Prostate gland (tissue), 2 donors: ENCODE results near the gene AMPH. TPM values are rescaled to one million over a fixed set of nuclear protein-coding genes. Genes with fewer than 3 reads are reported as not detected.
"Not testable (repeated sequence)": the region's sequence is repeated elsewhere in the genome, so short reads cannot be mapped to it uniquely, and the experiment has no call there.

Experiments
- DNase-seq: peaks from one replicate; pipeline ENCODE4 v3.0.0-alpha.2; 2019; ENCODE audit warnings: low spot score
- H3K27ac ChIP-seq, 2 donors: fragments of 200-600 bp; sonication (generic); 2 replicates each; pipeline ENCODE4 v1.5.1; 2017 to 2019
- H3K27me3 ChIP-seq: fragments of 200-600 bp; sonication (generic); replicated peaks from 2 replicates; pipeline ENCODE4 v1.5.1; 2019; ENCODE audit not compliant: insufficient read depth
- H3K36me3 ChIP-seq, 2 donors: fragments of 200-600 bp; sonication (generic); 1 replicate in 1 of 2; 2 replicates in 1 of 2; pipeline versions ENCODE4 v1.5.1 to v1.8.1; 2017 to 2019
- H3K4me1 ChIP-seq: fragments of 200-600 bp; sonication (generic); replicated peaks from 2 replicates; pipeline ENCODE4 v1.5.1; 2019
- H3K4me3 ChIP-seq, 2 donors: fragments of 200-600 bp; sonication (generic); 2 replicates each; pipeline ENCODE4 v1.5.1; 2017 to 2019
- H3K9me3 ChIP-seq: fragments of 200-600 bp; sonication (generic); 2 replicates; pipeline ENCODE4 v1.5.1; 2017
- CTCF ChIP-seq, 4 experiments: fragments of 200-600 bp in 2 of 4; fragments of 450-650 bp in 2 of 4; sonication (generic) in 2 of 4; IDR thresholded peaks; 1 replicate in 3 of 4; 2 replicates in 1 of 4; pipeline ENCODE4 v1.5.1; 2016 to 2019; ENCODE audit warnings: antibody characterized with exemption in 4 of 4, mild to moderate bottlenecking in 2 of 4, moderate library complexity in 2 of 4
- POLR2A ChIP-seq: fragments of 450-650 bp; IDR thresholded peaks from one replicate; pipeline ENCODE4 v1.6.1; 2016; ENCODE audit warnings: antibody characterized with exemption, mild to moderate bottlenecking
- POLR2AphosphoS5 ChIP-seq: sonication (generic); formaldehyde crosslinking; IDR thresholded peaks from one replicate; pipeline ENCODE4 v1.6.1; 2017; ENCODE audit warnings: antibody characterized with exemption
- WGBS: methylation state at CpG from one replicate; pipeline ENCODE4 v1.1.5; 2018; 5-methylcytosine and 5-hydroxymethylcytosine counted together
- intact Hi-C: fragments of 100-400 bp; cut with DNase I; formaldehyde crosslinking; loops from one replicate; pipeline ENCODE4 v1.14.2; 2022
- total RNA-seq, 2 donors: library from RNA; depleted of rRNA; stranded (reverse); fragments of >200 nt; gene quantifications; one replicate each; pipeline ENCODE4 v1.1.0, GENCODE V29; 2016

AMPH gene
- total RNA-seq, 2 donors from 2014 or later = 5.9 TPM; not detected in 1

- Histone ChIP-seq H3K4me3 (no peak overlapping the region), H3K9me3 (no peaks in the 10 kb centered on the region), H3K36me3 (no peaks in the 10 kb centered on the region), H3K4me1 (no peaks in the 10 kb centered on the region), H3K27ac (no peak overlapping the region), H3K27me3 (no peaks in the 10 kb centered on the region)
- DNase-seq = no peak
- TF ChIP-seq POLR2A (no peak), CTCF (IDR thresholded peaks at IDR 0.05) (no peak)
- 40% methylated on average over 1 of the region's 1 CpG for WGBS
- intact Hi-C loops = no loop called here
Measured at GRCh38 chr7:38360776-38361175, 270.4 kb downstream of the AMPH start.

- WGBS = 58% methylated on average over 5 of the region's 5 CpGs
- H3K4me1 ChIP-seq, H3K4me3 ChIP-seq, H3K27me3 ChIP-seq, DNase-seq, H3K36me3 ChIP-seq, H3K9me3 ChIP-seq, intact Hi-C loops, H3K27ac ChIP-seq: not testable (repeated sequence)
- peak in 1 of 4 experiments; percentile 55 for TF ChIP-seq CTCF (IDR thresholded peaks at IDR 0.05)
Measured at GRCh38 chr7:38359071-38359601, 272.0 kb downstream of the AMPH start.

DNA sequence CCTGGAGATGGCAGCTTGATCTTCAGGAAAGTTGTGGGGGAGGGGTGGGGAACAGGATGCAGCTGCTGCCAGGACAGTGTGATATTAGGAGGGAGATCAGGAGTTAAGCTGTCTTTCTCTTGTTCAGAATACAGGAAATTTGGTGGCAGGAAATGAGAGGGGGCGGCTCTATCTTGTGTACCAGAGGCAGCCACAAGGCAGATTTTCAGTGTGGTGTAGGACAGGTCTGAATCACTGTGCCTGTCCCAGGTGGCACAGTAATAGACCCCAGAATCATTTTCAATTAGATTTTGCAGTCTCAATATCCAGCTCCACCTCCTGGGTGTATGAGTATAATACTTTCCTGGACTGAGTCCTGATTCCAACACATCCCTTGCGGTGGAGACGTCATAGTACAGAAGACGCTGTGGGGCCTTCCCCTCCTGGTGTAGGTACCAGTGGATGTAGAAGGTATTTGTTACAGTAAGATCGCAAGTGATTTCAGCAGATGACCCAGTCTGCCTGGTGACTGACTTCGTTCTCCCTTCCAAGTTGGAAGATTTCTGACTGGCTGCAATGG, 272.8 kb downstream of the AMPH start:
- H3K4me1 ChIP-seq, H3K27ac ChIP-seq, H3K36me3 ChIP-seq, H3K27me3 ChIP-seq, H3K9me3 ChIP-seq, intact Hi-C loops, DNase-seq, H3K4me3 ChIP-seq: not testable (repeated sequence)
- WGBS = 84% methylated on average over 6 of the region's 6 CpGs

DNA sequence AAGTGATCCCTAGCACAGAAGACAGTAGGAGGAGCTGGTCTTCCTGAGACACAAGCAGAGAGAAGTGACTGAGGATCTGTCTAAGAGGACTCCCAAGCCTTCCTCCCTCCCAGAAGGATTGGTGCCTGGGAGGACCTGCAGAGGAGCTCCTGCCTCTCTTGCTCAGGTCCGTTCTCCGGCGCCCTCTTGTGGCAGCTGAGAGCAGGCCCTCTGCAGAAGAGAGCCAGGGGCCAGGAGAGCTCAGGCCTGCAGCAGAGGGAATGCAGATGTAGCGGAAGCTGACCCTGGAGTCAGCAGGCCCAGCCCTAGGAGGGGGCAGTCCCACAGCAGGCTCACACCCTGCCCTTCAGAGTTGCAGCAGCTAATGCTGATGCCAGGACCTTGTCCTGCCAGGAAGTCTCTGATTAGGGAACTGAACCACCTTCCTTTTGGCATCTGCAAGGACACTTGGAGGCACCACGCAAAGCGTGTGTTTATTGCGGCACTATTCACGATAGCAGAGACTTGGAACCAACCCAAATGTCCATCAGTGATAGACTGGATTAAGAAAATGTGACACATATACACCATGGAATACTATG, 276.8 kb downstream of the AMPH start:
- H3K36me3 ChIP-seq, H3K4me3 ChIP-seq, DNase-seq, H3K27ac ChIP-seq, intact Hi-C loops, H3K4me1 ChIP-seq, H3K27me3 ChIP-seq, H3K9me3 ChIP-seq: not testable (repeated sequence)
- 65% methylated on average over 8 of the region's 8 CpGs for WGBS
- peak in 3 of 4 experiments; percentile 15 to 41 (median 34) for TF ChIP-seq CTCF (IDR thresholded peaks at IDR 0.05)

DNA sequence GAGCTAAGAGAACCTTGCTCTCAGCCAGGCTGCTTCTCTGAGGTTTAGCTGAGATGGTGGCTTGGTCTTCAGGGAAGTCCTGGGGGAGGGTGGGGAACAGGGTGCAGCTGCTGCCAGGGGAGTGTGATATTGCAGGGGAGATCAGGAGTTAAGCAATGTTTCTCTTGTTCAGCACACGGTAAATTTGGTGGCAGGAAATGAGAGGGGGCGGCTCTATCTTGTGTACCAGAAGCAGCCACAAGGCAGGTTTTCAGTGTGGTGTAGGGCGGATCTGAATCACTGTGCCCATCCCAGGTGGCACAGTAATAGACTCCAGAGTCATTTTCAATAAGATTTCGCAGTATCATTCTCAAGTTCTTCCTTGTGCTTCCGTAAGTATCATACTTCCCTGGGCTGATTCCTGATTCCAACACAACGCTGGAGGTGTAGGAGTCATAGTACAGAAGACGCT, 277.7 kb downstream of the AMPH start:
- 74% methylated on average over 7 of the region's 7 CpGs for WGBS
- H3K9me3 ChIP-seq, H3K27ac ChIP-seq, H3K4me1 ChIP-seq, H3K4me3 ChIP-seq, DNase-seq, H3K36me3 ChIP-seq, intact Hi-C loops, H3K27me3 ChIP-seq: not testable (repeated sequence)

DNA sequence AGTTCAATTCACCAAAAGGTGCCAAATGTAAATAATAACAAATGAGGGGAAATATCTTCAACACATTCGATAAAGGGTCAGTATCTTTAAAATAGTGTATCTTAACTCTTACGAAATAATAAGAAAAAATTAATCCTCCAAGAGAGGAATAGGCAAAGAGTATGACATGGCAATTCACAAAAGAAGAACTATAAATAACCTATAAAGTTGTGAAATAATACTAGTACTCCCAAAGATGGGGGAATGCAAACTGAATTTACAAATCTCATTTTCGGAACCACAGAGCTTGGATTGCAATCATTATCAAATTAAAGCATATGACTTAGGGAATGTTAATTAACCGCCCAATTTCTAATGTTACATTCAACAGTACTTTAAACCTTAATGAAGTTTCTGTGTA, 279.6 kb downstream of the AMPH start:
- Histone ChIP-seq H3K27ac (no peak overlapping the region), H3K4me1 (no peaks in the 10 kb centered on the region), H3K9me3 (no peaks in the 10 kb centered on the region), H3K27me3 (no peaks in the 10 kb centered on the region), H3K36me3 (no peaks in the 10 kb centered on the region), H3K4me3 (no peak overlapping the region)
- intact Hi-C loops = no loop called here
- 91% methylated on average over 4 of the region's 4 CpGs for WGBS
- TF ChIP-seq CTCF (IDR thresholded peaks at IDR 0.05) (no peak), POLR2AphosphoS5 (no peak), POLR2A (no peak)
- DNase-seq = no peak

GRCh38 chr7:38350777-38351176, 280.4 kb downstream of the AMPH start:
- H3K4me3 ChIP-seq, H3K27me3 ChIP-seq, H3K27ac ChIP-seq, H3K9me3 ChIP-seq, intact Hi-C loops, H3K36me3 ChIP-seq, H3K4me1 ChIP-seq, DNase-seq: not testable (repeated sequence)
- 63% methylated on average over 3 of the region's 3 CpGs for WGBS
